HG02884 (cell line): ENCODE results near the gene SCUBE3.

Experiments used
- ATAC-seq: cut with Tn5 transposase; IDR thresholded peaks from one replicate; pipeline ENCODE4 v1.9.1; 2021; ENCODE audit warnings: mild to moderate bottlenecking, moderate library complexity; ENCODE audit not compliant: unreplicated experiment

The SCUBE3 gene

GRCh38 chr6:35237476-35237875 lies 23.7 kb downstream of the SCUBE3 start:
- no peak for ATAC-seq

- ATAC-seq: no peak
These were observed 25.1 kb downstream of the SCUBE3 start for GRCh38 chr6:35238843-35239289.

GRCh38 chr6:35239581-35239980 lies 25.8 kb downstream of the SCUBE3 start:
- ATAC-seq: no peak

DNA sequence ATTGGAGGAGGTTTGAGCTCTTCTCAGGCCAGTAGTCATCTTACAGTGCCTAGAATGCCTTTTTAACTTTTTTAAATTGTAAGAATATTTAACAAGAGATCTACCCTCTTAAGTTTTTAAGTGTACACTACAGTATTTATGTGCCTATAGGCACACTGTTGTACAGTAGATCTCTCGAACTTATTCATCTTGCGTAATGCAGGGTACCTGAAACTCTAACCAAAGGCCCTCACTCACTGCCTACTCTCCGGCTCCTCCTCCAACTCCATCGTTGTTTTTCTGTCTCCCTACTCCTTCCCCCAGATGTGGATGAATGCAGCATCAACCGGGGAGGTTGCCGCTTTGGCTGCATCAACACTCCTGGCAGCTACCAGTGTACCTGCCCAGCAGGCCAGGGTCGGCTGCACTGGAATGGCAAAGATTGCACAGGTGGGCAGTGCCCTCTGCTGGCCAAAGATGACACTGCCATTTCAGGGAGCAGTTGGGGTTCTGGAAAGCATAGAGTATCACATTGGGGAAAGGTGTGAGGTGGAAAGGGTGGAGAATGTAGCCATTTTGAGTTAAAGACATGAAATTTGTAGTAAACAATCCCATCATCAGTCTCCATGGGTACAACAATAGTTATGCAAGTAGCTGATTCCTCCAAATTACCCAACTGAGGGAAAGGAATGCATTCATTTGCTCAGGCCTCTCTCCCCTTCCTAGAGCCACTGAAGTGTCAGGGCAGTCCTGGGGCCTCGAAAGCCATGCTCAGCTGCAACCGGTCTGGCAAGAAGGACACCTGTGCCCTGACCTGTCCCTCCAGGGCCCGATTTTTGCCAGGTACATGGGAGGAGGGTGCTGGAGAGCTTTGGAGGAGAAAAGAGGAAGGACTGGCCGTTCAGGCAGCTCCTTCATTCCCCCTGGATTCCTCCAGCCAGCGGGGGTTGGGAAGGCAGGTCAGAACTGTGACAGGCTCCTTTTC lies 27.4 kb downstream of the SCUBE3 start:
- no peak for ATAC-seq

GRCh38 chr6:35242486-35242885 lies 28.7 kb downstream of the SCUBE3 start:
- ATAC-seq: no peak

GRCh38 chr6:35242906-35243305 lies 29.1 kb downstream of the SCUBE3 start:
- no peak for ATAC-seq

GRCh38 chr6:35243386-35243958 lies 29.7 kb downstream of the SCUBE3 start:
- no peak for ATAC-seq

DNA sequence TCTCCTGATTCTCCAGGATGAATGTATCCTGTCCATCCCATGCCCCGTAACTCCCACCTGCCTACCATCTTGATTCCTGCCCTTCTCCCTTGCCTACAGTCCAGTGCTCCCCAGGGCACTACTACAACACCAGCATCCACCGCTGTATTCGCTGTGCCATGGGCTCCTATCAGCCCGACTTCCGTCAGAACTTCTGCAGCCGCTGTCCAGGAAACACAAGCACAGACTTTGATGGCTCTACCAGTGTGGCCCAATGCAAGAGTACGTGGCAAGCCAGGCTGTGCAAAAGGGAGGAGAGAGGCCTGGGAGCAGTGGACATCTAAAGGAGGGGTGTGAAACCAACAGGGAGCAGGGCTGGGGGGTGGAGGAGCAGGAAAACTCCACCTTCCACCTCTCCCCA lies 30.8 kb downstream of the SCUBE3 start:
- ATAC-seq: no peak

DNA sequence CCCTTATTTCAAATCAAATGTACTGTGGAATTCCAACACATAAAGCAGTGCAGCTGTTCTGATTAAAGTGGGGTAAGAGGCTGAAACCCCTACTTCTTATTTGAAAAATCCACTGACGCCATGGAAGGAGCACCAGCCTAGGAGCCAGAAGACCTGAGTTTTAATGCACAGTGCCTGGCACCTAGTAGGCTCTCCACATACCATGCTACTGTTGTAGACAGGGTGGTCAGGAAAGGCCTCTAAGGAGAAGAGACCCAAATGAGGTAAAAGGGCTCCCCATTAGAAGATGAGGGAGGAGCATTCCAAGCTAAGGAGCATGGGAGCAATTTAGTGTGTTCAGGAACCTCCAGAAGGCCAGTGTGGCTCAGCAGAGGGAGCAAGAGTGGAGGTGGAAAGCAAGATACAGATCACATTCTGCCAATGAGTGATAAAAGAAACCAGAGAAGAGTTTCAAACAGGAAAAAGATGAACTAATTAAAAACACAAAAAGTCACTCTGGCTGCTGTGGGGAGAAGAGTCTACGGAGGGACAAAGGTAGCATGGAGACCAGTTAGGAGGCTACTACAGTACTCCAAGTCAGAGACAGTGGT lies 34.0 kb downstream of the SCUBE3 start:
- ATAC-seq: no peak

DNA sequence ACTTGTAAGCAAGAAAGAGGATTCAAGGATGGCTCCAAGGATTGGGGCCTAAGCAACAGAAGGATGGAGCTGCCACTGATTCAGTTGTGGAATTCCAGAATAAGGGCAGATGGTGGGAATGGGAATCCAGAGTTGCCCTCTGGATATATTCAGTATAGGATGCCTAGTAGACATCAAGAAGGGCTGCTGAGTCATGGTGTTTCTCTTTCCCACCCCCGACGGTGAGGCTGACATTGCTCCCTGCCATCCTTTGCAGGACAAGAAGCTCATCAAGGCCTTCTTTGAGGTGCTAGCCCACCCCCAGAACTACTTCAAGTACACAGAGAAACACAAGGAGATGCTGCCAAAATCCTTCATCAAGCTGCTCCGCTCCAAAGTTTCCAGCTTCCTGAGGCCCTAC lies 34.5 kb downstream of the SCUBE3 start:
- ATAC-seq: no peak

DNA sequence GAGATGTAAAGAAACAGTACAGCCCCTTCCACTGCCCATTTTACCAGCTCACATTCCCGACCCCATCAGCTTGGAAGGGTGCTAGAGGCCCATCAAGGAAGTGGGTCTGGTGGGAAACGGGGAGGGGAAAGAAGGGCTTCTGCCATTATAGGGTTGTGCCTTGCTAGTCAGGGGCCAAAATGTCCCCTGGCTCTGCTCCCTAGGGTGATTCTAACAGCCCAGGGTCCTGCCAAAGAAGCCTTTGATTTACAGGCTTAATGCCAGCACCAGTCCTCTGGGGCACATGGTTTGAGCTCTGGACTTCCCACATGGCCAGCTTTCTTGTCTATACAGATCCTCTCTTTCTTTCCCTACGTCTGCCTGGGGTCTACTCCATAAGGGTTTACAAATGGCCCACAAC lies 35.2 kb downstream of the SCUBE3 start:
- ATAC-seq: no peak

DNA sequence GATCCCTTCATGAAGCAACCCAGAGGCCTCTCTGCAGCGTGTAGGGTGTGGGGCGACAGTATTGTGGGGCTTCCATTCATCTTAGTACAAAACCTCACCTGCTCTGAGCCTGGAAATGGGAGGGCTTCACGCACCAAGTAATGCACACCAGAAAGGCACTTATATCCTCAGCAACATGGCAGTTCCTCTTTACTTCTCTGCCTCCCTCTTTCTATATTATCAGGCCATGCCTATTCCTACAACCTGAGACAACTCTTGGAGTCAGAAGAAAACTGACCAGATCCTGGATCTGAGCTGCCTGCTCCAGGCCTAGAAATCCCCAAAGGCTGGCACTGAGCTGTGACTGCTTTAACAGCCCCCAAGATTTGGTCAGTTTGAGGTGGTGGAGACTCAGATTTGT lies 38.2 kb downstream of the SCUBE3 start:
- no peak for ATAC-seq

GRCh38 chr6:35253249-35253648 lies 39.5 kb downstream of the SCUBE3 start:
- no peak for ATAC-seq

- no peak for ATAC-seq
These were observed 44.6 kb downstream of the SCUBE3 start for GRCh38 chr6:35258336-35258735.

GRCh38 chr6:35258858-35259193 lies 45.1 kb downstream of the SCUBE3 start:
- ATAC-seq: peak; percentile 11

DNA sequence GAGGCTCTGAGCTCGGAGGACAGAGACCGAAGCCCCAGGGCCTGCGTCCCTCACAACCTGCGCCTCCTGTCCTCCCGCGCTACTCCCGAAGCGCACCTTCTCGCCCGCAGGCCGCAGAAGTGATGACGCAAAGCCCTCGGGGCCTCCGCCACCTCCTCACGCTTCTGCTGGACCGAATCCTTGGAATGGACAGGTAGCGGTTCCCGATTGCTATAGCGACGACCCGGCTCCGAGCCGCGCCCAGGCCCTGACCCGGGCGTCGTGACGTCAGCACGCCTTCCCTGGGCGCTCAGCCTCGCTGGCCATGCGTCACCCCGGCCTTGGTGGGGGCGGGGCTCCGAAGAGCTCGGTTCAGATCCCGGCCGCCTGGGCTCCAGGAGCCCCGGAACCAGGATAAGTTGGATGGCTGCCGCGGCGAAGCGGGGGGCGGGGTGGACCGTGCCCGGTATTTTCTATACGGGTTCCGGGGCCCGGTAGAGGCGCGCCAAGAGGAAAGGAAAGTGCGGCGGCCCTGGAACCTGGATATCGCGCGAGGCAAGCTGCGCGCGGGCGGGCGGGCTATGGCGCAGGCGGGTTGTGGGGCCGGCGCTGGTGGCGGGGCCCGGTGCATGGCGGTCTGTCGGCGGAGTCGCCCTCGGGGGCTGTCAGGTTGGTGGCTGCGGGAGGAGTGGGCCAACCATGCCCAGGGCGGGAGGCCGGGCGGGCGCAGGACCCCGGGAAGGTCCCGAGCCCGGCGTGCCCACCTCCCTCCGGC lies 45.6 kb downstream of the SCUBE3 start, which contains the start of gene ZNF76:
ZNF76 (plus strand) TSS at position 542 of the 754 bp plus-strand sequence. CDS start 21,417 bp downstream, outside the sequence.
- ATAC-seq: peak; percentile 84

DNA sequence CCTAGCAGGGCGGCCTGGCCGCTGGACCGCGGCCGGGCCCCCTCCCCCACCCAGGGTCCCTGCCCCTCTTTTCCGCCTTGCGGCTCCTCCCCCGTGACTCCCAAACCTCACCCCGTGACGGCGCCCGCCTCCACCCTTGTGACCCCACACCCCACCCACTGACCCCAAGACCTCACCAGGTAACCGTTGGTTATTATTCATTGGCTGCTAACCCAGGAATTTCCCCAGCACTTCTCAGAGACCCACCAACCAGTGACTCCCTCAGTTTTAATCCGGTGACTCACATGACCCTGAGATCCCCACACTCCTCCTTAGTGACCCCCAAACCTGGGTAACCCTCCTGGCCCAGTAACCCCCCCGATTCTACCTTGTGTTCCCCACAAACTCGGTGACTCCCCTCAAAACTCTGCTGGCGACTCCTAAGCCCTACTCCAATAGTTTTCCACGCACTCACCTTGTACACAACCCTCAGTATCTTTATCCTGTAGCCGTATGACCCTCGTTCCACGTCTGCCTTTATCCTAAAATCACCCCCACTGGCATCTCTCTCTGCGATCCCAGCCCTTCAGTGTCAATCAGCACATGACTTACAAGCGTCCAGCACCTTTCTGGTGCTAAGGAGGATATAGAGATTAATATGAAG lies 46.3 kb downstream of the SCUBE3 start:
- ATAC-seq: peak; percentile 22

DNA sequence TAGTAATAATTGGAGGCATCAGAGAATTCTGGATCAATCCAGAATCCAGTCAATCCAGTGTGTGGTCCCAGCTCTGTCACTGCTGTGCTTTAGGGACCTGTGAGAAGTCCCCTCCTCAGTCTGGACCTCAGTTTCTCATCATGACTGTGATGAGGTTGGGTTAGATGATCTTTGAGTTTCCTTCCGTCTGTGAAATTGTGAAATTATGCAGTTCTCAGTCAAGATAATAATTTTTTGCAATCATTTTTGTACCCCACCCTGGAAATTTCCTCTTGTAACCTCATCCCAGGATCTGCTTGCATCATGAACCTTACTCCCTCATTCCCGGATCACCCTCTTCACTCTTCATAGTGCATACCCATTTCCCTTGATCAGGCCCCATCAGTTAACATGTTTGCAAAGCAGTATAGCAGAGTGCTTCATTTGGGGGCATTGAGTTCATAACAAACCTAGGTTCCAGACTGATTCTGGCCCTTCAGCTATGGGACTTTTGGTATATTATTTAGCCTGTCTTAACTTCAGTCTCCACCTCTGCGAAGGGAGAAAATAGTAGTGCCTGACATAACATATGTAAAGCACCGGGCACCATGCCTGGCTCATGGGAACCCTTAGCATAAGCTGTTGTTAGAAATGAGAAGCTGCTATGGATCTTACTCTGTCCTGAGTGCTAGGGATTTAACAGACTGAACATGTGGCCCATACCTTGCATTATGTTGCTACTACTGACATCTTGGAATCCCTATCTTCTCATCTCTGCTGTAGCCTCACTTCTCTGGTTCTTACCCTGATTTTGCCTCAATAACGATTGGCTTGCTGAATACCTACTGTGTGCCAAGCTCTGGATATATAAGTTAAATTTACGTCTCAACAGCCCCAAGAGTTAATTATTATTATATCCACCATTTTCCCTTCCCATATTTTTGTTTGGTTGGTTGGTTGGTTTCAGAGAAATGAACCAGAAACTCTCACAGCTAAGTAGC lies 47.1 kb downstream of the SCUBE3 start:
- no peak for ATAC-seq

GRCh38 chr6:35262596-35262995 lies 48.8 kb downstream of the SCUBE3 start:
- no peak for ATAC-seq
